ENCODE measurements around the gene C11orf24. TPM values are rescaled to one million over a fixed set of nuclear protein-coding genes. Genes with fewer than 3 reads are reported as not detected.

The C11orf24 gene
- total and polyA plus RNA-seq, 9 of the 15 experiments (the other 6 are each of a cell fraction or from before 2014, with no cell fraction given): 2.0 to 65.2 (median 32.5) TPM

GRCh38 chr11:68257477-68258362 is 14.1 kb downstream of the C11orf24 start (continued):
- TF ChIP-seq IRF1 (CRISPR knock-in tag; IDR thresholded peaks at IDR 0.05; ENCODE audit: borderline replicate concordance) (no peak), ZNF23 (CRISPR knock-in tag; IDR thresholded peaks at IDR 0.05) (no peak), ID3 (CRISPR knock-in tag; IDR thresholded peaks at IDR 0.05) (no peak), ID3 (tag; IDR thresholded peaks at IDR 0.05) (no peak; the same call in 1 of the 2 replicates), TFAP4 (CRISPR knock-in tag; IDR thresholded peaks at IDR 0.05; ENCODE audit: borderline replicate concordance) (peak; percentile 57; the same call in 1 of the 2 replicates), BRD9 (IDR thresholded peaks at IDR 0.05; ENCODE audit: low read depth, partially characterized antibody) (no peak), BRCA1 (IDR thresholded peaks at IDR 0.05) (no peak), BRCA1 (CRISPR knock-in tag; IDR thresholded peaks at IDR 0.05) (no peak), PML (IDR thresholded peaks at IDR 0.05; ENCODE audit: low read length) (no peak), MCM2 (IDR thresholded peaks at IDR 0.05; ENCODE audit: low read depth) (no peak), NR2C1 (IDR thresholded peaks at IDR 0.05) (no peak), NR2C1 (tag; IDR thresholded peaks at IDR 0.05) (0 out of 2 replicates have a peak, but pooled peaks have one; percentile 33), TARDBP (IDR thresholded peaks at IDR 0.05) (peak; percentile 35; the same call in 1 of the 2 replicates), ZNF174 (CRISPR knock-in tag; IDR thresholded peaks at IDR 0.05) (no peak), CLOCK (CRISPR knock-in tag; IDR thresholded peaks at IDR 0.05; ENCODE audit: borderline replicate concordance) (no peak)
